GM12872 (cell line): ENCODE measurements around the gene E2F4.

Experiments used
- TF ChIP-seq, protein P1 (sequence below): IDR thresholded peaks from 3 replicates; pipeline ENCODE4 v1.5.1; 2011; ENCODE audit warnings: low read depth, mild to moderate bottlenecking, low read length, moderate library complexity; ENCODE audit not compliant: insufficient read depth

E2F4 gene

DNA sequence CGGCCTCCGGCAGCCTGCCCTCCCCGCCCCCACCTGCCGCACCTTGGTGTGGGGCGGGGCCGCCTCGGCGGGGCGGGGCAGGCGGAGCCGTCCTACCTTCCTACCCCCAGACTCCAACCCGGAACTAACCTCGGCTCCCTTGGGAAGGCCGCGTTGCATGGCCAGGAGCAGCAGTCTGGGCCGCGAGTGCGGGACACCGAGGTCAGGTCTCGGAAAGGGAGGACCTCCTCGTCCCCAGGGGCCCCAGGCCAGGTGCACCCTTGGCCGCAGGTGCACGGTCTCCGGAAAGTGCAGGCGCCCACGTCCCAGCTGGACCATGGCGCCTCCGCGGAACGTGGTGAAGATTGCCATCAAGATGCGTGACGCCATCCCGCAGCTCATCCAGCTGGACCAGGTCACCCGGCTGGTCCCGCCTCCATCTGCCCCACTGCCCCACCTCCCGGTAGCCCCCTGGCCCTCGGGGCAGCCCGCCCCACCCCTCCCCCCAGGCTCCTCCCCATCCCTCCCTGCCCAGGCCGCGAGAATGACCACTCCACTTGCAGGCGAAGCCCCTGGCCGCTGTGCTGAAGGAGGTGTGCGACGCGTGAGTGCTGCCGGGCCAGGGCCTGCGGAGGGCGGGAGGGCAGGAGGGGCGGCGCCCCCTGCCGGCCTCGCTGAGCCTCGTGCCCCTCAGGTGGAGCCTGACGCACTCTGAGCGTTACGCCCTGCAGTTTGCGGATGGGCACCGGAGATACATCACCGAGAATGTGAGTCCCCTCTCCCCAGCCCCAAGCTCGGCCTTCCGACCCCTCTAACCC is 7.3 kb downstream of the E2F4 start, which contains the start of gene ELMO3:
Gene ELMO3, plus strand, starts transcription at position 121 of the 797 bp plus-strand sequence. Its CDS starts 196 bp downstream, at position 317.
- TF ChIP-seq, protein P1, sequence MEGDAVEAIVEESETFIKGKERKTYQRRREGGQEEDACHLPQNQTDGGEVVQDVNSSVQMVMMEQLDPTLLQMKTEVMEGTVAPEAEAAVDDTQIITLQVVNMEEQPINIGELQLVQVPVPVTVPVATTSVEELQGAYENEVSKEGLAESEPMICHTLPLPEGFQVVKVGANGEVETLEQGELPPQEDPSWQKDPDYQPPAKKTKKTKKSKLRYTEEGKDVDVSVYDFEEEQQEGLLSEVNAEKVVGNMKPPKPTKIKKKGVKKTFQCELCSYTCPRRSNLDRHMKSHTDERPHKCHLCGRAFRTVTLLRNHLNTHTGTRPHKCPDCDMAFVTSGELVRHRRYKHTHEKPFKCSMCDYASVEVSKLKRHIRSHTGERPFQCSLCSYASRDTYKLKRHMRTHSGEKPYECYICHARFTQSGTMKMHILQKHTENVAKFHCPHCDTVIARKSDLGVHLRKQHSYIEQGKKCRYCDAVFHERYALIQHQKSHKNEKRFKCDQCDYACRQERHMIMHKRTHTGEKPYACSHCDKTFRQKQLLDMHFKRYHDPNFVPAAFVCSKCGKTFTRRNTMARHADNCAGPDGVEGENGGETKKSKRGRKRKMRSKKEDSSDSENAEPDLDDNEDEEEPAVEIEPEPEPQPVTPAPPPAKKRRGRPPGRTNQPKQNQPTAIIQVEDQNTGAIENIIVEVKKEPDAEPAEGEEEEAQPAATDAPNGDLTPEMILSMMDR: no peak

DNA sequence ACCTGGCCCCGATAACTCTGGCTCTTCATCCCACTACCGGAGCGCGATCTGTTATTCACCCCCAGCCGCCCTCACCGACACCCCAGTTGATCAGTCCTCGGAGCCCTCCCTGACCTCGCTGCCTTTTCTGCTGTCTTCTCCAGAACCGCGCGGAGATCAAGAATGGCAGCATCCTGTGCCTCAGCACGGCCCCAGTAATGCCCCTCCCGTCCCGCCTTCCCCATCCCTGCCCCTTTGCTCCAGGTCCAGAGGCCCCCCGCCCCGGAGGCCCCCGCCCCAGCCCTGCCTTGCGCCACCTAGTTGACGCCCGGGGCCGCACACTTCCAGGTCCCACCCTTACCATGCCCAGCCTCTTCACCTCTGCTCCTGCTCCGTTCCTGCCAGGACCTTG is 7.8 kb downstream of the E2F4 start:
- TF ChIP-seq, protein P1: no peak

DNA sequence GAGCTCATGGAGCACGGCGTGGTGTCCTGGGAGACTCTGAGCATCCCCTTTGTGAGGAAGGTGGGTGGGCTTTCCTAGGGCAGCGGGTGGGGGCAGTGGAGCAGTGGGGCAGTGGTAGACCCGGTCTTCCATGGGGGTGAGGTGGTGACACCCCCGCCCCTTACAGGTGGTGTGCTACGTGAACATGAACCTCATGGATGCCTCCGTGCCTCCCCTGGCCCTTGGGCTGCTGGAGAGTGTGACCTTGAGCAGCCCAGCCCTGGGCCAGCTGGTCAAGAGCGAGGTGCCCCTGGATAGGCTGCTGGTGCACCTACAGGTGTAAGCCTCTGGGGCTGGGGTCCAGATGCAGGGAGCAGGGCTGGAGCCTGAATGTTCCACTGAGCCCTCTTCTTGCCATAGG is 8.5 kb downstream of the E2F4 start:
- TF ChIP-seq, protein P1: no peak

DNA sequence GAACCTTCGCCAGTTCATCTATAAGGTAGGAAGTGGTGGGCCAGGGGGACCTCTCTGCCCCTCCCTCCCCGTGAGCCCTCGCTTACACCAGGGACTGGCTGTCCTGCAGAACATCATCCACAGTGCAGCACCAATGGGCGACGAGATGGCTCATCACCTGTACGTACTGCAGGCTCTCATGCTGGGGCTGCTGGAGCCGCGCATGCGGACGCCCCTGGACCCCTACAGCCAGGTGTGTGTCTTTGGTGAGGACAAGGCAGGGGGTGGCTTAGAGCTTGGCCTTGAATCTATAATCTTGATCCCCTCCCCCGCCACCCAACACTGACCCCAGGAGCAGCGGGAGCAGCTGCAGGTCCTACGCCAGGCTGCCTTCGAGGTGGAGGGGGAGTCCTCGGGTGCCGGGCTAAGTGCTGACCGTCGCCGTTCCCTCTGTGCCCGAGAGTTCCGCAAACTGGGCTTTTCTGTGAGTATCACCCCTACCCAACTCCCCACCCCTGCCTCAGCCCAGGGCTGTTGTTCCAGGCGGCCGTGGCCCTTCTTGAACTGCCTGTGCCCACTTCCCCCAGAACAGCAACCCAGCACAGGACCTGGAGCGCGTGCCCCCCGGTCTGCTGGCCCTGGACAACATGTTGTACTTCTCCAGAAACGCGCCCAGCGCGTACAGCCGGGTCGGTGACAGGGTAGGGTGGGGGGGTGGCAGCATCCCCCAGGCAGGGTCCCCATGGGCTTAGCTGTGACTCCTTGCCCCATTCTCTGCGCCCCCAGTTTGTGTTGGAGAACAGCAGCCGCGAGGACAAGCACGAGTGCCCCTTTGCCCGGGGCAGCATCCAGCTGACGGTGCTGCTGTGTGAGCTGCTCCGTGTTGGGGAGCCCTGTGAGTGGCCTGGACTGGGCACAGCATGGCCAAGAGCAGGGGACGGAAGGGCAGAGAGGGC is 9.7 kb downstream of the E2F4 start:
- TF ChIP-seq, protein P1: no peak

DNA sequence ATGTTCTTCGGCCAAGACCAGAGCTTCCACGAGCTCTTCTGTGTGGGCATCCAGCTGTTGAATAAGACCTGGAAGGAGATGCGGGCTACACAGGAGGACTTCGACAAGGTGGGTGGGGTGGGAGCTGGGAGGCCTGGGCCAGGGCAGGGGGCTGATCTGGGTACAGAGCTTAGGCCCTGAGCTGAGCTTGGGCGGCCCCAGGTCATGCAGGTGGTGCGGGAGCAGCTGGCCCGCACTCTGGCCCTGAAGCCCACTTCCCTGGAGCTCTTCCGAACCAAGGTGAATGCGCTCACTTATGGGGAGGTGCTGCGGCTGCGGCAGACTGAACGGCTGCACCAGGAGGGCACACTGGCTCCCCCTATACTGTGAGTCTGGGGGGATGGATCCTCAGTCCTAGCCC is 10.5 kb downstream of the E2F4 start:
- TF ChIP-seq, protein P1: no peak

DNA sequence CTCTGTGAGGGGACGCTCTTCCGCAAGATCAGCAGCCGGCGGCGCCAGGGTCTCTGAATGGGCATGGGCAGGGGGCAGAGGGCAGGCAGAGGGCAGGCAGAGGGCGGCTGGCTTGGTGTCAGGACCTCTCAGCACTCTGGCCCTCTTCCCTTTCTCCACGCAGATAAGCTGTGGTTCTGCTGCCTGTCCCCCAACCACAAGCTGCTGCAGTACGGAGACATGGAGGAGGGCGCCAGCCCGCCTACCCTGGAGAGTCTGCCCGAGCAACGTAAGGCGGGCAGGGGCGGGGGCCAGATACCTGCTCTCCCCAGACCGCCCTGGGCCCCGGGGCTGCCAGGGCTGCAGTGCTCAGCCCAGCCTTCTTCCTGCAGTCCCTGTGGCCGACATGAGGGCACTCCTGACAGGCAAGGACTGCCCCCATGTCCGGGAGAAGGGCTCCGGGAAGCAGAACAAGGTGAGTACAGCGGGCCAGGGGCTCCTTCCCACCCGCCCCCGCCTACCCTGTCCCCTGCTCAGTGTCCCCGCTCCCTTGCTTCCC is 11.1 kb downstream of the E2F4 start:
- TF ChIP-seq, protein P1: no peak

DNA sequence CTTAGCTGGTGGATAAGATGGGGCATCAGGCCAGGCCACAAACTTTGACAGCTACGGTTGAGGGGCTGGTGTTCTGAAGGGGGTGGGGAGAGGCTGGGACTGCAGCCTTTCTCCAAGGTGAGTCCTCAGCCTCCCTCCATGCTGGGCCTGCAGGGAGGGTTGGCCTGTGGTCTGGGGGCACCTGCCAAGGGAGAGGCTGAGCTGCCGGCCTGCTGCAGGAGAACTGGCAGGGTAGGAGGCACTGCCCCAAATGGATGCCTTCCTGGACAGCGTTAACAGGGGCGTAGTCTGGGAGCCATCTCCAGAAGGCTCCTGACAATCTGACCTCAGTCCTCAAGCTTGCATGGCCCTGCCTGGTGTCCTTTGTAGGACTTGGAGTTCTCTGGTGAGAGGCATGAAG is 12.1 kb downstream of the E2F4 start:
- TF ChIP-seq, protein P1: no peak
